ENCODE data around the gene F2RL2.

F2RL2 gene

DNA sequence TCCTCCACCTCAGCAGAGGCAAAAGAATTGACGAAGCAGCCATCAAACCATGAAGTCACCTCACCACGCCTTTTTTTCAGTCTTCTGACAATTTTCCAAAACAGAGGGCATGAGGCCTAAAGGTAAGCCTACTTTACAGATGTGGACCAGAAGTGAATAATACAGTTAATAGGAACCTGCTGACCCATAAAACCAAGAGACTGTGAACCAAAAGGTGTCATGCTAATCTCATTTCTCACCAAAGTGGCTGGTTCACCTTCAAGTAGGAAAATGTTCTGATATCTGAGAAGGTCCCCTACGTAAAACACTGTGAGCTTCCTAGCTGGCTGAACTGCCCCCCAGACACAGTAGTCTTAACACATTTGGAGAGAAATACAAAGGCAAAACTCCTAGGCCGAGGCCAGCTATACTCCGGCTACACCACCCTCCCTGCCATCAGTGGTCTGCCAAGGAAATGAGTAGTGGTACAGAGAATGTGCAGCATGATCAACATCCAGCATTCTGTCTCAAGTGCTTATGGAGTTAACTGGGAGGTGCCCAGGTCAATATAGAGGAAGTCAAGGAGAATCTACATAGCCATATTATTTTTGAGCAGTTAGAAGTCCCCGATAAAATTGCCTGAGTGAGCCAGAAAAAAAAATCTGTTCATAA is 19.3 kb upstream of the F2RL2 start:
- in situ Hi-C loops (cut with MboI; ENCODE audit: low sequenced_read_pairs): no loop called here
- Histone ChIP-seq H3K27me3 (ENCODE audit: low read depth) (no peaks in the 10 kb centered on the region), H3K4me3 (no peak overlapping the region), H3K4me1 (peaks cover 5% of the 10 kb centered on the region; the same call in 1 of the 2 replicates), H3K9me3 (no peaks in the 10 kb centered on the region), H3K36me3 (replicated peaks) (no peaks in the 10 kb centered on the region)
- DNase-seq (ENCODE audit: low spot score in 2 of 2): no peak

DNA sequence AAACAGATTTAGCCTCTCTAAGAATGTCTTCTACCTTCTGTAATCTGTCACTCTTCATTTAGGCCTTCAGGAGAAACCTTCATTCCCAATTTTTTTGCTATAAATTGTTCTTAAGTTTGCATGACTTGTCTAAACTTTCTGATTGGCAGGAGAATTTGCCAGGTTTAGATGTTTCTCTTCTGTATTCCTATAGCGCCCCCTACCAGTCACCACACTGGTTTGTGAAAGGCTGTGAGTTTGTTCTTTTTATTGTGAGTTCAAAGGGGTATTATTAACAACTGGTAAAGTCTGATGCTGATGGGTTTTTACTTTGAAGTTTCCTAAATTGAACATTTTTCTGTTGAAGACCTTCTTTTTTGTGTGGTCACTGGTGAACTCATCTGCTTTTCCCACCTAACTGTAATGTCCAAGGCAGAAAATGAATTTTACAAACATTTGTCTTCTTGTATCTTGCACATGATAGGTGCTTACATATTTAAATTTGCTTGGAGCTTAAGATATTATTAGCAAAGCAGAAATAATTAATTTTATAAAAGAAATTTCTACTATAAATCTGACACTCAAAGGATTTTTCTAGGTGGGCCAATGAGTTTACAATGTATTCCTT is 18.4 kb upstream of the F2RL2 start:
- Histone ChIP-seq H3K36me3 (replicated peaks) (no peaks in the 10 kb centered on the region), H3K4me3 (no peak overlapping the region), H3K9me3 (no peaks in the 10 kb centered on the region), H3K27me3 (ENCODE audit: low read depth) (no peaks in the 10 kb centered on the region), H3K4me1 (peaks cover 5% of the 10 kb centered on the region; the same call in 1 of the 2 replicates)
- DNase-seq (ENCODE audit: low spot score in 2 of 2): peak; percentile 80 to 82
- in situ Hi-C loops (cut with MboI; ENCODE audit: low sequenced_read_pairs): no loop called here

- Histone ChIP-seq H3K36me3 (replicated peaks) (no peaks in the 10 kb centered on the region), H3K4me3 (no peak overlapping the region), H3K27me3 (ENCODE audit: low read depth) (no peaks in the 10 kb centered on the region), H3K4me1 (peaks cover 5% of the 10 kb centered on the region; the same call in 1 of the 2 replicates), H3K9me3 (no peaks in the 10 kb centered on the region)
- in situ Hi-C loops (cut with MboI; ENCODE audit: low sequenced_read_pairs): no loop called here
- peak in 1 of 2 experiments; percentile 21 for DNase-seq (ENCODE audit: low spot score in 2 of 2)
These were observed 15.3 kb upstream of the F2RL2 start for GRCh38 chr5:76638479-76638878.

GRCh38 chr5:76637490-76637889 is 14.3 kb upstream of the F2RL2 start:
- Histone ChIP-seq H3K9me3 (no peaks in the 10 kb centered on the region), H3K4me1 (peaks cover 5% of the 10 kb centered on the region; the same call in 1 of the 2 replicates), H3K36me3 (replicated peaks) (no peaks in the 10 kb centered on the region), H3K27me3 (ENCODE audit: low read depth) (no peaks in the 10 kb centered on the region), H3K4me3 (no peak overlapping the region)
- no peak for DNase-seq (ENCODE audit: low spot score in 2 of 2)
- in situ Hi-C loops (cut with MboI; ENCODE audit: low sequenced_read_pairs): no loop called here

GRCh38 chr5:76634661-76635060 is 11.5 kb upstream of the F2RL2 start:
- Histone ChIP-seq H3K27me3 (ENCODE audit: low read depth) (no peaks in the 10 kb centered on the region), H3K36me3 (replicated peaks) (no peaks in the 10 kb centered on the region), H3K9me3 (no peaks in the 10 kb centered on the region), H3K4me3 (no peak overlapping the region), H3K4me1 (peaks cover 5% of the 10 kb centered on the region; the same call in 1 of the 2 replicates)
- in situ Hi-C loops (cut with MboI; ENCODE audit: low sequenced_read_pairs): no loop called here
- no peak for DNase-seq (ENCODE audit: low spot score in 2 of 2)

- H3K9me3 ChIP-seq: no peaks in the 10 kb centered on the region
- H3K27me3 ChIP-seq (ENCODE audit: low read depth): no peaks in the 10 kb centered on the region
- H3K36me3 ChIP-seq (replicated peaks): no peaks in the 10 kb centered on the region
- no peak for DNase-seq (ENCODE audit: low spot score in 2 of 2)
- H3K4me3 ChIP-seq: no peak overlapping the region
- H3K4me1 ChIP-seq: no peaks in the 10 kb centered on the region; the same call in 1 of the 2 replicates
- in situ Hi-C loops (cut with MboI; ENCODE audit: low sequenced_read_pairs): no loop called here
These were observed 3.5 kb upstream of the F2RL2 start for GRCh38 chr5:76626738-76627137.

GRCh38 chr5:76625087-76625815 is 2.0 kb upstream of the F2RL2 start:
- Histone ChIP-seq H3K36me3 (replicated peaks) (no peaks in the 10 kb centered on the region), H3K9me3 (no peaks in the 10 kb centered on the region; the same call in 1 of the 2 replicates), H3K4me3 (no peak overlapping the region), H3K27me3 (ENCODE audit: low read depth) (no peaks in the 10 kb centered on the region), H3K4me1 (no peaks in the 10 kb centered on the region)
- in situ Hi-C loops (cut with MboI; ENCODE audit: low sequenced_read_pairs): no loop called here
- no peak for DNase-seq (ENCODE audit: low spot score in 2 of 2)

GRCh38 chr5:76622076-76622475 is 1.1 kb downstream of the F2RL2 start:
- Histone ChIP-seq H3K4me1 (no peaks in the 10 kb centered on the region), H3K27me3 (ENCODE audit: low read depth) (no peaks in the 10 kb centered on the region), H3K4me3 (no peak overlapping the region), H3K9me3 (no peaks in the 10 kb centered on the region; the same call in 1 of the 2 replicates), H3K36me3 (replicated peaks) (no peaks in the 10 kb centered on the region)
- DNase-seq (ENCODE audit: low spot score in 2 of 2): no peak
- in situ Hi-C loops (cut with MboI; ENCODE audit: low sequenced_read_pairs): no loop called here

DNA sequence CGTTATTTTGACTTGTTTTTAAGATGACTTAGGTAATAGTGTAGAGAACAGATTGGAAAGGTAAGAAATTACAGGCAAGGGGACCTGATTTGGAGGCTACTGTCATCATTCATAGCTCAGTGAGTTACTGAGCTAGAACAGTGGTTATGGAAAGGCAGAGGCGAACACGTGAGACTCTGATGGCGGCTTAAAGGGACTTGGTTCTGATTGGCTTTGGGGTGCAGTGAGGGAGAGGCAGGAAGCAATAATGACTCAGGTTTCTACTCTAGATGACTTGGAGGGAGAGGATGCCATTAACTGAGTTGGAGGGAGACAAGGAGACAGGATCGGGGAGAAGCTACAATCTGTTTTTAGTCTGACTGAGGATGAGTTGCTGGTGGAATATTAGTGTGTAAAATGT is 3.0 kb downstream of the F2RL2 start:
- Histone ChIP-seq H3K4me1 (no peaks in the 10 kb centered on the region), H3K9me3 (no peaks in the 10 kb centered on the region; the same call in 1 of the 2 replicates), H3K36me3 (replicated peaks) (no peaks in the 10 kb centered on the region), H3K4me3 (no peak overlapping the region), H3K27me3 (ENCODE audit: low read depth) (no peaks in the 10 kb centered on the region)
- in situ Hi-C loops (cut with MboI; ENCODE audit: low sequenced_read_pairs): no loop called here
- no peak for DNase-seq (ENCODE audit: low spot score in 2 of 2)

DNA sequence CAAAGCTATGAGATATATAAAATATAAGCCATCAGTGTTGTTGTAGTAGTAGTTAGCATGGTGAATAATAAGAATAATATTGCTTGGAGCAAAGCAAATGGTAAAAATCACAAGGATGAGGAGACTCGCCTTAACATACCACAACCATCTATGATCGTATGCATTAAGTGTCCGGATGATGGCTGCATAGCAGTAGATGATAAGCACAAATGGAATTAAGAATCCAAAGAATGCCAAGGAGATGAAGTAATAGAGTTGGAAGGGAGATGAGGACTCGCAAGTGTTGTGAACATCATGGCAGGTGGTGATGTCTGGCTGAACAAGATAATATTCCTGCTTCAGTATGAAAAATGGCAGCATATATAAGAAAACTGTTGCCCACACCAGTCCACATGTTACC is 5.5 kb downstream of the F2RL2 start:
- Histone ChIP-seq H3K27me3 (ENCODE audit: low read depth) (no peaks in the 10 kb centered on the region), H3K4me3 (no peak overlapping the region), H3K9me3 (no peaks in the 10 kb centered on the region; the same call in 1 of the 2 replicates), H3K36me3 (replicated peaks) (no peaks in the 10 kb centered on the region), H3K4me1 (no peaks in the 10 kb centered on the region)
- in situ Hi-C loops (cut with MboI; ENCODE audit: low sequenced_read_pairs): no loop called here
- no peak for DNase-seq (ENCODE audit: low spot score in 2 of 2)

- in situ Hi-C loops (cut with MboI; ENCODE audit: low sequenced_read_pairs): no loop called here
- Histone ChIP-seq H3K4me1 (no peaks in the 10 kb centered on the region), H3K4me3 (no peak overlapping the region), H3K36me3 (replicated peaks) (no peaks in the 10 kb centered on the region), H3K27me3 (ENCODE audit: low read depth) (no peaks in the 10 kb centered on the region), H3K9me3 (no peaks in the 10 kb centered on the region; the same call in 1 of the 2 replicates)
- no peak for DNase-seq (ENCODE audit: low spot score in 2 of 2)
These were observed 6.0 kb downstream of the F2RL2 start for GRCh38 chr5:76617229-76617628.

GRCh38 chr5:76616206-76616605 is 7.0 kb downstream of the F2RL2 start:
- Histone ChIP-seq H3K27me3 (ENCODE audit: low read depth) (no peaks in the 10 kb centered on the region), H3K4me3 (no peak overlapping the region), H3K36me3 (replicated peaks) (no peaks in the 10 kb centered on the region), H3K9me3 (no peaks in the 10 kb centered on the region; the same call in 1 of the 2 replicates), H3K4me1 (no peaks in the 10 kb centered on the region)
- in situ Hi-C loops (cut with MboI; ENCODE audit: low sequenced_read_pairs): no loop called here
- DNase-seq (ENCODE audit: low spot score in 2 of 2): no peak

DNA sequence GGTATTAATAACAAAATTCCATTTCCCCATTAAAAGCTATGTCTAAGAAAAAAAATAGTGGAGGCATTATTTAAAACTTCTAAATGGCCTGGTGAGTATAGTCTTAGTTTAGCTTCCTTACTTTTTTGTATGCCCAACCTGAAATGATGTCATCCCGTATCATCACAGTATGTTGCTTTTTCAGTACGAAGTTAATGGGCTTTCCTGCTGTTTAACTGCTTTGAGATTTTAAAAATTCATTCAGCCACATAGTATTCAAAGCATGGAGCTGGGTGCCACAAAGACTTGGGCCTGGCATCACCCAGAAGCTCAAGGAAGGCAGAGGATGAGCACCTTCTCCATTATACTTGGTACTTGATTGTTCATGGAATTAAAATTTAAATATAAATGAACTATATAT is 7.4 kb downstream of the F2RL2 start:
- in situ Hi-C loops (cut with MboI; ENCODE audit: low sequenced_read_pairs): no loop called here
- no peak for DNase-seq (ENCODE audit: low spot score in 2 of 2)
- no peaks in the 10 kb centered on the region; the same call in 1 of the 2 replicates for H3K9me3 ChIP-seq
- H3K36me3 ChIP-seq (replicated peaks): no peaks in the 10 kb centered on the region
- no peaks in the 10 kb centered on the region for H3K27me3 ChIP-seq (ENCODE audit: low read depth)
- H3K4me1 ChIP-seq: no peaks in the 10 kb centered on the region
- no peak overlapping the region for H3K4me3 ChIP-seq

DNA sequence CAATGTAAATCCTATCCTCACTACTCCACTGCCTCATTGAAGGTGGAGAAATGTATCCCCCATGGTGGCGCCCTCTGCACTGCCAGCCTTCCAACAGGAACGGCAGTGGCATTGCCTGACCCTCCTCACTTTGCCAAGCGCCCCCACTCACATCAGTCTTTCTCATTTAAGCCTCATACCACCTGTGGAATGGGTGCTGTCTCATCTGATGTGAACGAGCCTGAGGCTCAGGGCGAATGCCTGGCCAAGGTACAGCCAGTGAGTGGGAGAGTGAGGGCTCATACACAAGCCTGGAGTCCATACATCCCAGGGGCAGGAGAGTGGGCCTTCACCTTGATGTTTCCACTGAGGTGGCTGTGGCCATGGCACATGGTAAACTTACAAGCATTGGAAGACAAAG is 10.3 kb downstream of the F2RL2 start:
- Histone ChIP-seq H3K36me3 (replicated peaks) (no peaks in the 10 kb centered on the region), H3K9me3 (no peaks in the 10 kb centered on the region), H3K4me1 (no peaks in the 10 kb centered on the region), H3K27me3 (ENCODE audit: low read depth) (no peaks in the 10 kb centered on the region), H3K4me3 (no peak overlapping the region)
- in situ Hi-C loops (cut with MboI; ENCODE audit: low sequenced_read_pairs): no loop called here
- DNase-seq (ENCODE audit: low spot score in 2 of 2): no peak

Measured in HAP-1 (cell line).